Measurements from ENCODE around the gene PCNX1. TPM values are rescaled to one million over a fixed set of nuclear protein-coding genes. Genes with fewer than 3 reads are reported as not detected.
A peak's percentile ranks its signal among the peaks of the same experiment; 100 is the strongest.

The PCNX1 gene
- polyA plus RNA-seq, 1 donor: 43.9 TPM

- H3K27me3 ChIP-seq (ENCODE audit: control insufficient read depth, insufficient read depth, low read length): no peaks in the 10 kb centered on the region
- no peak overlapping the region for H3K27ac ChIP-seq (ENCODE audit: low read length)
- DNase-seq: no peak
- no peaks in the 10 kb centered on the region for H3K4me1 ChIP-seq (ENCODE audit: control insufficient read depth, insufficient read depth, low read length)
- H3K4me3 ChIP-seq (ENCODE audit: low read length): no peak overlapping the region
- peaks cover 34% of the 10 kb centered on the region for H3K36me3 ChIP-seq (ENCODE audit: control insufficient read depth, insufficient read depth, low read length)
- peaks cover 6% of the 10 kb centered on the region for H3K9me3 ChIP-seq (ENCODE audit: control insufficient read depth, low read depth, low read length)
These were observed 141.1 kb downstream of the PCNX1 start for GRCh38 chr14:71048393-71048792.

GRCh38 chr14:71049435-71050133, 142.3 kb downstream of the PCNX1 start:
- Histone ChIP-seq H3K27ac (ENCODE audit: low read length) (no peak overlapping the region), H3K4me3 (ENCODE audit: low read length) (no peak overlapping the region), H3K27me3 (ENCODE audit: control insufficient read depth, insufficient read depth, low read length) (no peaks in the 10 kb centered on the region), H3K9me3 (ENCODE audit: control insufficient read depth, low read depth, low read length) (no peaks in the 10 kb centered on the region), H3K36me3 (ENCODE audit: control insufficient read depth, insufficient read depth, low read length) (peaks cover 31% of the 10 kb centered on the region), H3K4me1 (ENCODE audit: control insufficient read depth, insufficient read depth, low read length) (no peaks in the 10 kb centered on the region)
- 90% methylated on average over 2 of the region's 3 CpGs for WGBS (ENCODE audit: insufficient coverage, low lambda C conversion rate)
- DNase-seq: no peak

GRCh38 chr14:71050227-71050823, 143.1 kb downstream of the PCNX1 start:
- no CpG with 5 or more reads among the region's 2 CpGs for WGBS (ENCODE audit: insufficient coverage, low lambda C conversion rate)

GRCh38 chr14:71054706-71055105, 147.4 kb downstream of the PCNX1 start:
- Histone ChIP-seq H3K36me3 (ENCODE audit: control insufficient read depth, insufficient read depth, low read length) (peaks cover 41% of the 10 kb centered on the region), H3K4me1 (ENCODE audit: control insufficient read depth, insufficient read depth, low read length) (no peaks in the 10 kb centered on the region), H3K4me3 (ENCODE audit: low read length) (no peak overlapping the region), H3K9me3 (ENCODE audit: control insufficient read depth, low read depth, low read length) (no peaks in the 10 kb centered on the region), H3K27me3 (ENCODE audit: control insufficient read depth, insufficient read depth, low read length) (no peaks in the 10 kb centered on the region), H3K27ac (ENCODE audit: low read length) (no peak overlapping the region)
- WGBS (ENCODE audit: insufficient coverage, low lambda C conversion rate): no CpG with 5 or more reads among the region's 3 CpGs
- DNase-seq: no peak

More at GRCh38 chr14:71050227-71050823, 143.1 kb downstream of the PCNX1 start:
- Histone ChIP-seq H3K27me3 (ENCODE audit: control insufficient read depth, insufficient read depth, low read length) (no peaks in the 10 kb centered on the region), H3K27ac (ENCODE audit: low read length) (no peak overlapping the region), H3K9me3 (ENCODE audit: control insufficient read depth, low read depth, low read length) (no peaks in the 10 kb centered on the region), H3K4me1 (ENCODE audit: control insufficient read depth, insufficient read depth, low read length) (no peaks in the 10 kb centered on the region), H3K36me3 (ENCODE audit: control insufficient read depth, insufficient read depth, low read length) (peaks cover 34% of the 10 kb centered on the region), H3K4me3 (ENCODE audit: low read length) (no peak overlapping the region)
- no peak for DNase-seq

GRCh38 chr14:71056168-71056567, 148.9 kb downstream of the PCNX1 start:
- Histone ChIP-seq H3K36me3 (ENCODE audit: control insufficient read depth, insufficient read depth, low read length) (peaks cover 51% of the 10 kb centered on the region), H3K4me3 (ENCODE audit: low read length) (no peak overlapping the region), H3K4me1 (ENCODE audit: control insufficient read depth, insufficient read depth, low read length) (no peaks in the 10 kb centered on the region), H3K27ac (ENCODE audit: low read length) (no peak overlapping the region), H3K27me3 (ENCODE audit: control insufficient read depth, insufficient read depth, low read length) (no peaks in the 10 kb centered on the region), H3K9me3 (ENCODE audit: control insufficient read depth, low read depth, low read length) (no peaks in the 10 kb centered on the region)
- no peak for DNase-seq
- WGBS (ENCODE audit: insufficient coverage, low lambda C conversion rate): no CpG with 5 or more reads among the region's 1 CpG

- whole genome bisulfite sequencing (ENCODE audit: insufficient coverage, low lambda C conversion rate): 67% methylated on average over 1 of the region's 2 CpGs
- Histone ChIP-seq H3K27me3 (ENCODE audit: control insufficient read depth, insufficient read depth, low read length) (no peaks in the 10 kb centered on the region), H3K27ac (ENCODE audit: low read length) (peak overlapping the region; percentile 48), H3K36me3 (ENCODE audit: control insufficient read depth, insufficient read depth, low read length) (peaks cover 49% of the 10 kb centered on the region), H3K4me3 (ENCODE audit: low read length) (no peak overlapping the region), H3K4me1 (ENCODE audit: control insufficient read depth, insufficient read depth, low read length) (peaks cover 4% of the 10 kb centered on the region), H3K9me3 (ENCODE audit: control insufficient read depth, low read depth, low read length) (no peaks in the 10 kb centered on the region)
- DNase-seq: peak in 1 of 2 donors; percentile 1
These were observed 153.0 kb downstream of the PCNX1 start for GRCh38 chr14:71060274-71060673.

GRCh38 chr14:71060825-71061455, 153.7 kb downstream of the PCNX1 start:
- peak; percentile 30 for DNase-seq
- no peaks in the 10 kb centered on the region for H3K9me3 ChIP-seq (ENCODE audit: control insufficient read depth, low read depth, low read length)
- no peak overlapping the region for H3K4me3 ChIP-seq (ENCODE audit: low read length)
- H3K4me1 ChIP-seq (ENCODE audit: control insufficient read depth, insufficient read depth, low read length): peaks cover 4% of the 10 kb centered on the region
- H3K27me3 ChIP-seq (ENCODE audit: control insufficient read depth, insufficient read depth, low read length): no peaks in the 10 kb centered on the region
- WGBS (ENCODE audit: insufficient coverage, low lambda C conversion rate): no CpG with 5 or more reads among the region's 2 CpGs
- peak overlapping the region; percentile 48 for H3K27ac ChIP-seq (ENCODE audit: low read length)
- H3K36me3 ChIP-seq (ENCODE audit: control insufficient read depth, insufficient read depth, low read length): peaks cover 49% of the 10 kb centered on the region

GRCh38 chr14:71061458-71061857, 154.2 kb downstream of the PCNX1 start:
- no peak for DNase-seq
- peak overlapping the region; percentile 30 for H3K27ac ChIP-seq (ENCODE audit: low read length)
- H3K36me3 ChIP-seq (ENCODE audit: control insufficient read depth, insufficient read depth, low read length): peaks cover 47% of the 10 kb centered on the region
- no peaks in the 10 kb centered on the region for H3K27me3 ChIP-seq (ENCODE audit: control insufficient read depth, insufficient read depth, low read length)
- H3K4me3 ChIP-seq (ENCODE audit: low read length): no peak overlapping the region
- H3K4me1 ChIP-seq (ENCODE audit: control insufficient read depth, insufficient read depth, low read length): peaks cover 4% of the 10 kb centered on the region
- WGBS (ENCODE audit: insufficient coverage, low lambda C conversion rate): no CpG with 5 or more reads among the region's 1 CpG
- H3K9me3 ChIP-seq (ENCODE audit: control insufficient read depth, low read depth, low read length): no peaks in the 10 kb centered on the region

GRCh38 chr14:71062581-71063303, 155.5 kb downstream of the PCNX1 start:
- Histone ChIP-seq H3K4me1 (ENCODE audit: control insufficient read depth, insufficient read depth, low read length) (peaks cover 4% of the 10 kb centered on the region), H3K4me3 (ENCODE audit: low read length) (no peak overlapping the region), H3K27ac (ENCODE audit: low read length) (no peak overlapping the region), H3K9me3 (ENCODE audit: control insufficient read depth, low read depth, low read length) (no peaks in the 10 kb centered on the region), H3K36me3 (ENCODE audit: control insufficient read depth, insufficient read depth, low read length) (peaks cover 44% of the 10 kb centered on the region), H3K27me3 (ENCODE audit: control insufficient read depth, insufficient read depth, low read length) (no peaks in the 10 kb centered on the region)
- WGBS (ENCODE audit: insufficient coverage, low lambda C conversion rate): 90% methylated on average over 2 of the region's 5 CpGs
- DNase-seq: no peak

GRCh38 chr14:71063351-71063750, 156.1 kb downstream of the PCNX1 start:
- no peak overlapping the region for H3K4me3 ChIP-seq (ENCODE audit: low read length)
- DNase-seq: no peak
- H3K9me3 ChIP-seq (ENCODE audit: control insufficient read depth, low read depth, low read length): no peaks in the 10 kb centered on the region
- H3K4me1 ChIP-seq (ENCODE audit: control insufficient read depth, insufficient read depth, low read length): peaks cover 4% of the 10 kb centered on the region
- WGBS (ENCODE audit: insufficient coverage, low lambda C conversion rate): 89% methylated on average over 1 of the region's 2 CpGs
- peaks cover 39% of the 10 kb centered on the region for H3K36me3 ChIP-seq (ENCODE audit: control insufficient read depth, insufficient read depth, low read length)
- no peaks in the 10 kb centered on the region for H3K27me3 ChIP-seq (ENCODE audit: control insufficient read depth, insufficient read depth, low read length)
- H3K27ac ChIP-seq (ENCODE audit: low read length): no peak overlapping the region

Data from large intestine (tissue), 3 donors.